Mesothelial cell of epicardium (in vitro differentiated cells): ENCODE results near the gene FOXP1. TPM values are rescaled to one million over a fixed set of nuclear protein-coding genes. Genes with fewer than 3 reads are reported as not detected.

Source experiments
- DNase-seq, 2 experiments: peaks; one replicate each; pipeline ENCODE4 v3.0.0; 2021; ENCODE audit warnings: low spot score in 2 of 2; ENCODE audit not compliant: unreplicated experiment in 2 of 2
- H3K27ac Mint-ChIP-seq: 2 replicates; pipeline ENCODE4 v1.8.0; 2021; ENCODE audit warnings: mixed read lengths
- H3K27me3 Mint-ChIP-seq: 2 replicates; pipeline ENCODE4 v1.8.0; 2021; ENCODE audit warnings: low read depth, mixed read lengths
- H3K36me3 Mint-ChIP-seq: 2 replicates; pipeline ENCODE4 v1.8.0; 2021; ENCODE audit warnings: mixed read lengths
- H3K4me1 Mint-ChIP-seq: 2 replicates; pipeline ENCODE4 v1.8.0; 2021; ENCODE audit warnings: mixed read lengths
- H3K4me3 Mint-ChIP-seq: 2 replicates; pipeline ENCODE4 v1.8.0; 2021; ENCODE audit warnings: mild to moderate bottlenecking, moderate library complexity, mixed read lengths
- H3K9me3 Mint-ChIP-seq: 2 replicates; pipeline ENCODE4 v1.8.0; 2021; ENCODE audit warnings: mixed read lengths
- total RNA-seq: library from RNA; stranded (reverse); gene quantifications from 3 replicates; pipeline ENCODE4 v1.2.1, GENCODE V29; 2021
- TF ChIP-seq, protein P1 (sequence below): fragments of 200-600 bp; sonication (generic); IDR thresholded peaks from one replicate; pipeline ENCODE4 v1.5.0; 2021; ENCODE audit warnings: antibody characterized with exemption; ENCODE audit not compliant: unreplicated experiment

FOXP1 gene
- total RNA-seq, 1 donor from 2014 or later = 187 TPM

DNA sequence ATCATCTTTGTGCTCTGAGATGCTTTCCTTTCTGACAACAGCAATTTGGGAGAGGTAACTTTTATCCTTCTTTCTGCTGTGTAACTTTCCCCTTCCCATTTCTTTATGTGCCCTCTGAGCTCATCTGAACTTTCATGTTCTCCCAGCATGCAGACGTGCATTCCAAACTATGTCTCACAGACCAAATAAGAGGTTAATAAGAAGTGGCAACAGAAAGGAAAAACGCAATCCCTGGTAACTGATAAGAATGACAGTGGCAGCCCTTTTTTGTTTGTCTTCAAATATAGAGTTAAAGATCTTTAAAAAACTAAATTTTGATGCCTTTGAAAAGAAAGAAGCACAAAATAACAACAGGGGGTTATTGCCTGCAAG is 533.4 kb downstream of the FOXP1 start:
- peak overlapping the region; percentile 75 for H3K27ac Mint-ChIP-seq
- H3K36me3 Mint-ChIP-seq = peaks cover 21% of the 10 kb centered on the region
- no peaks in the 10 kb centered on the region for H3K9me3 Mint-ChIP-seq
- TF ChIP-seq, protein P1, sequence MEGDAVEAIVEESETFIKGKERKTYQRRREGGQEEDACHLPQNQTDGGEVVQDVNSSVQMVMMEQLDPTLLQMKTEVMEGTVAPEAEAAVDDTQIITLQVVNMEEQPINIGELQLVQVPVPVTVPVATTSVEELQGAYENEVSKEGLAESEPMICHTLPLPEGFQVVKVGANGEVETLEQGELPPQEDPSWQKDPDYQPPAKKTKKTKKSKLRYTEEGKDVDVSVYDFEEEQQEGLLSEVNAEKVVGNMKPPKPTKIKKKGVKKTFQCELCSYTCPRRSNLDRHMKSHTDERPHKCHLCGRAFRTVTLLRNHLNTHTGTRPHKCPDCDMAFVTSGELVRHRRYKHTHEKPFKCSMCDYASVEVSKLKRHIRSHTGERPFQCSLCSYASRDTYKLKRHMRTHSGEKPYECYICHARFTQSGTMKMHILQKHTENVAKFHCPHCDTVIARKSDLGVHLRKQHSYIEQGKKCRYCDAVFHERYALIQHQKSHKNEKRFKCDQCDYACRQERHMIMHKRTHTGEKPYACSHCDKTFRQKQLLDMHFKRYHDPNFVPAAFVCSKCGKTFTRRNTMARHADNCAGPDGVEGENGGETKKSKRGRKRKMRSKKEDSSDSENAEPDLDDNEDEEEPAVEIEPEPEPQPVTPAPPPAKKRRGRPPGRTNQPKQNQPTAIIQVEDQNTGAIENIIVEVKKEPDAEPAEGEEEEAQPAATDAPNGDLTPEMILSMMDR = no peak
- no peaks in the 10 kb centered on the region for H3K27me3 Mint-ChIP-seq
- peaks cover 92% of the 10 kb centered on the region for H3K4me1 Mint-ChIP-seq
- no peak for DNase-seq
- no peak overlapping the region for H3K4me3 Mint-ChIP-seq

DNA sequence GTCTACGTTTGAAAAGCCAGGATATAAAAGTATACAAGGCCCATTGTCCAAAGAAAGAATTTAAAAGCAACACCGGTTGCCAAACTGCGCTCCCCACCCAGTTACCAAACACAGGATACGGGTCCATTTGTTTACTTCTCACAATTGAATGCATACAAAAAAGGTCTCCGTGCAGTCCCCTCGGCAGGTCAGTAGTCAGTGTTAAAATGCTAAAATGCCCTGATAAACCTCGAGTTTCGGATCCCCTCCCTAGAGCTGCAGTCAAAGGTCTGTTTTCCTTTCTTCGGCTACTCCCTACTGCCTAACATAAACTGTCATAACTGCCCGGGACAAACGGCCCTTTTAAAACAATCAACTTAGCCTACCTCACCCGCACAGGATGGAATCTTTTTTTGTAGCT is 534.6 kb downstream of the FOXP1 start:
- Mint-ChIP-seq H3K27me3 (no peaks in the 10 kb centered on the region), H3K9me3 (no peaks in the 10 kb centered on the region), H3K4me1 (peaks cover 80% of the 10 kb centered on the region), H3K27ac (peak overlapping the region; percentile 78), H3K4me3 (no peak overlapping the region), H3K36me3 (peaks cover 28% of the 10 kb centered on the region)
- no peak for DNase-seq
- TF ChIP-seq, protein P1 = no peak

- H3K27me3 Mint-ChIP-seq = no peaks in the 10 kb centered on the region
- no peak for DNase-seq
- peaks cover 69% of the 10 kb centered on the region for H3K4me1 Mint-ChIP-seq
- no peaks in the 10 kb centered on the region for H3K9me3 Mint-ChIP-seq
- H3K4me3 Mint-ChIP-seq = peak overlapping the region; percentile 15
- peak overlapping the region; percentile 62 for H3K27ac Mint-ChIP-seq
- H3K36me3 Mint-ChIP-seq = peaks cover 30% of the 10 kb centered on the region
- TF ChIP-seq, protein P1 = no peak
Measured at GRCh38 chr3:71047616-71048531, 535.7 kb downstream of the FOXP1 start.

DNA sequence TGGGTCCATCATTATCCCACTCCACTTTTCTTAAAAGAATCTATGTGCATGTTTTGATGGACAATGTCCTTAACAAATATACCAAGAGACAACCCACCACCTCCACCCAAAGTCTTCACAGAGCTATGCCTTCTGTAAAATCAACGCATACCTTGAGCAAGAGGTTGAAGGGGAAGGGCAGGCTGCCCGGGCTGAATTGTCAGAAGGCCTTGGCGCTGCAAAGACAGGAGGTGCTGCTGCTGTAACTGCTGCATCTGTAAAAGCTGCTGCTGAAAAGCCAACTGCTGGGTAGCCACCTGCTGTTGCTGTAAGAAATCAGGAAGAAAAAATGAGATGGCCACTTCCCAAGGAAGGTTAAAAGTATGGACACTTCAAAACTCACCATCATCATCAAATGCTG is 536.7 kb downstream of the FOXP1 start:
- Mint-ChIP-seq H3K9me3 (no peaks in the 10 kb centered on the region), H3K36me3 (peaks cover 33% of the 10 kb centered on the region), H3K27ac (peak overlapping the region; percentile 62), H3K27me3 (no peaks in the 10 kb centered on the region), H3K4me1 (peaks cover 58% of the 10 kb centered on the region), H3K4me3 (no peak overlapping the region)
- TF ChIP-seq, protein P1 = no peak
- no peak for DNase-seq

DNA sequence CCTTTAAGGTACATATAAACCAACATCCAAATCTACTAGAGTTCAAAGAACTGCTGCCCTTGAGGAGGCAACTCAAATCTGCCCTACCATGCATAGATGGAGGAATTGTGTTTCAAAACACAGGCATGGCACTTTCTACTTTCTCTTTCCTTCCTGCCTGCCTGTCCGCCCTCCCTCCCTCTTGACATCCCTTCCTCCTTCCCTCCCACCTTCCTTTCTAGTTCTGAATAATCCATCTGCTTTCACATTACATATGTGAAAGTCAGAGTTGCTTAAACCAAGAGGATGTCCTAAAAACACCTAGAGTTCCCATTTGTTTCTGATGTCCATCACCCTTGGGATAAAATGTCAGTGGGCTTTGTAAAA is 537.6 kb downstream of the FOXP1 start:
- H3K9me3 Mint-ChIP-seq = no peaks in the 10 kb centered on the region
- H3K27me3 Mint-ChIP-seq = no peaks in the 10 kb centered on the region
- DNase-seq = no peak
- H3K27ac Mint-ChIP-seq = no peak overlapping the region
- H3K36me3 Mint-ChIP-seq = peaks cover 35% of the 10 kb centered on the region
- no peak overlapping the region for H3K4me3 Mint-ChIP-seq
- H3K4me1 Mint-ChIP-seq = peaks cover 49% of the 10 kb centered on the region
- TF ChIP-seq, protein P1 = no peak
